Fibroblast of lung (primary cell): ENCODE data around the gene EDEM2.

Experiments
- EZH2 ChIP-seq: IDR thresholded peaks from 2 replicates; pipeline ENCODE4 v1.5.1; 2012; ENCODE audit warnings: low read length, control low read depth, mild to moderate bottlenecking; ENCODE audit errors: missing control alignments
- TF ChIP-seq, protein P1 (sequence below), 2 donors: IDR thresholded peaks in 1 of 2; conservative IDR thresholded peaks in 1 of 2; 1 replicate in 1 of 2; 2 replicates in 1 of 2; pipeline ENCODE4 v1.5.1; 2011 to 2012; ENCODE audit warnings: low read length in 2 of 2, control low read depth in 1 of 2, inconsistent platforms in 1 of 2, low read depth in 1 of 2, mild to moderate bottlenecking in 1 of 2

DNA sequence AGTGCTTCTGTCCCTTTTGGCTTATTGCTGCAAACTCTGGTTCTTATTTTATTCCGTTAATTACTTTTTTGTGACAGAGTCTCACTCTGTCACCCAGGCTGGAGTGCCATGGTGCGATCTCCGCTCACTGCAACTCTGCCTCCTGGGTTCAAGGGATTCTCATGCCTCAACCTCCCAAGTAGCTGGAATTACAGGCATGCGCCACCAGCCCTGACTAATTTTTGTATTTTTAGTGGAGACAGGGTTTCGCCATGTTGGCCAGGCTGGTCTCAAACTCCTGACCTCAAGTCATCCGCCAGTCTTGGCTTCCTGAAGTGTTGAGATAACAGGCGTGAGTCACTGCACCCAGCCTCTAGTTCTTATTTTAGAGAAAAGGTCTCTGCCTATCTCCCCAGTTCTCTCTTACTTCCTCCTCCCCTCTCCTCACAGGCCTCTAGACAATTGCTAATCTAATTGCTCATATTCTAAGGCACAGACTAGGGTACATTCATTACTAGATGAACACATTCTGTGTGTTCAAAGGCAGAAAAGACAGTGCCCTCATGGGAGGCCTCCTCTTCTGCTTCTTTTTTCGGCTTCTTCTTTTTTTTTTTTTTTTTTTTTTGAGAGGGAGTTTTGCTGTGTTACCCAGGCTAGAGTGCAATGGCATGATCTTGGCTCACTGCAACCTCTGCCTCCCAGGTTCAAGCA, 27.0 kb downstream of the EDEM2 start:
- TF ChIP-seq EZH2 = no peak
- TF ChIP-seq, protein P1, sequence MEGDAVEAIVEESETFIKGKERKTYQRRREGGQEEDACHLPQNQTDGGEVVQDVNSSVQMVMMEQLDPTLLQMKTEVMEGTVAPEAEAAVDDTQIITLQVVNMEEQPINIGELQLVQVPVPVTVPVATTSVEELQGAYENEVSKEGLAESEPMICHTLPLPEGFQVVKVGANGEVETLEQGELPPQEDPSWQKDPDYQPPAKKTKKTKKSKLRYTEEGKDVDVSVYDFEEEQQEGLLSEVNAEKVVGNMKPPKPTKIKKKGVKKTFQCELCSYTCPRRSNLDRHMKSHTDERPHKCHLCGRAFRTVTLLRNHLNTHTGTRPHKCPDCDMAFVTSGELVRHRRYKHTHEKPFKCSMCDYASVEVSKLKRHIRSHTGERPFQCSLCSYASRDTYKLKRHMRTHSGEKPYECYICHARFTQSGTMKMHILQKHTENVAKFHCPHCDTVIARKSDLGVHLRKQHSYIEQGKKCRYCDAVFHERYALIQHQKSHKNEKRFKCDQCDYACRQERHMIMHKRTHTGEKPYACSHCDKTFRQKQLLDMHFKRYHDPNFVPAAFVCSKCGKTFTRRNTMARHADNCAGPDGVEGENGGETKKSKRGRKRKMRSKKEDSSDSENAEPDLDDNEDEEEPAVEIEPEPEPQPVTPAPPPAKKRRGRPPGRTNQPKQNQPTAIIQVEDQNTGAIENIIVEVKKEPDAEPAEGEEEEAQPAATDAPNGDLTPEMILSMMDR (conservative IDR thresholded peaks at IDR 0.05 in 1 of 2, IDR thresholded peaks at IDR 0.05 in 1 of 2; ENCODE audit: low read depth in 1 of 2, low read length in 2 of 2) = no peak
